Measurements from ENCODE around the gene CGAS.

CGAS gene

DNA sequence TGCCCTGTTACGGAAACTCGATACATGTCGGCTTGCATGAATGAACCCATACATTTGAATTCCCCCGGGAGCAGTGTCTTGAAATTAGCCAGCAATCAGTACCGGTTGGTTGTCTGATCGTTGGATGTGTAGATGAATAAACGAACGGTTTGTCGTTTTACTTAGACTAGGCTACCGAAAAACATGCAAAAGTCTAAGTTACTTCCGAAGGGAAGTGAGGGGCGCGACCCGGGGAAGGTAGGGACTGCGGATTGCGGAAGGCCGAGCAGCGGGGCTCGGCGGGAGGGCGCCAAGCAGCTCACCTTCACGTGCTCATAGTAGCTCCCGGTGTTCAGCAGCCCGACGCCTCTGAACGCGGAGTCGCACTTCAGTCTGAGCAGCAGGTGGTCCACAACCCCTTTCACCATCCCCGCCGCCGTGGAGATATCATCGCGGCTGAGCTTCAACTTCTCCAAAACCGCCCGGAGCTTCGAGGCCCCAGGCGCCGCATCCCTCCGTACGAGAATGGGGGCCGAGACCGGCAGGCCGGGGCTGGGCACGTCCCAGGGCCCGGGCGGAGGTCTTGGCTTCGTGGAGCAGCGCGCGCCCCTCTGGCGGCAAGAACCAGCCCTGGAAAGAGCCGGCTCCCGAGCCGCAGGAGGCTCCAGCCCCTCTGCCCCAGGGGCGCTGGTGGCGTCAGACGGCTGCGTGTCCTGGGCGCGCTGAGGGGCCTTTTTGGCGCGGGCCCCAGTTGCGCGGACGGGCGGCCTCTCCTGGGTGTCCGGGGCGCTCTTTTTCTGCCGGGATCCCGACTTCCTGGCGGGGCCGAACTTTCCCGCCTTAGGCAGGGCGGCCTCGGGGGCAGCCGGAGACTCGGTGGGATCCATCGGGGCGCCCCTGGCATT is 632 bp downstream of the CGAS start:
- 0% methylated on average over 65 of the region's 79 CpGs for WGBS (ENCODE audit: insufficient coverage)
- DNase-seq, result peak; percentile 60 to 83 (median 73)
- ChIA-PET POLR2A (interaction anchor here (0.6 to 3.4 kb wide), 4 partner anchors 10 to 64 kb away, joined by 3 to 31 read pairs (median 3); partner anchors contain the start of gene MTO1), CTCF (interaction anchor here (0.8 to 2.0 kb wide), 3 partner anchors 10 to 31 kb away, joined by 3 to 4 read pairs (median 3); partner anchors contain the start of gene MTO1)
- H3K9me3 ChIP-seq (ENCODE audit: control extremely low read depth in 1 of 5, control insufficient read depth in 4 of 5, insufficient read depth in 2 of 5, low read depth in 1 of 5, low read length in 4 of 5), result no peaks in the 10 kb centered on the region
- peaks cover 10 to 31% (median 26%) of the 10 kb centered on the region in 4 experiments for H3K4me1 ChIP-seq (ENCODE audit: control extremely low read depth in 1 of 4, control insufficient read depth in 4 of 4, insufficient read depth in 4 of 4, low read length in 3 of 4)
- H3K27ac ChIP-seq (ENCODE audit: insufficient read depth in 1 of 2, low read depth in 1 of 2, low read length in 2 of 2, poor library complexity in 1 of 2, severe bottlenecking in 2 of 2), result peak overlapping the region; percentile 46 to 74
- peak overlapping the region; percentile 66 to 95 (median 78) for H3K4me3 ChIP-seq (ENCODE audit: control insufficient read depth in 1 of 7, extremely low read depth in 1 of 7, insufficient read depth in 4 of 7, low read depth in 2 of 7, low read length in 6 of 7)
- H3K36me3 ChIP-seq (ENCODE audit: control insufficient read depth in 4 of 4, insufficient read depth in 4 of 4, low read length in 3 of 4), result peaks cover 0 to 5% (median under 1%) of the 10 kb centered on the region in 4 experiments
- H3K27me3 ChIP-seq (replicated peaks in 2 of 5; ENCODE audit: control insufficient read depth in 4 of 5, insufficient read depth in 5 of 5, low read length in 4 of 5), result no peaks in the 10 kb centered on the region

- H3K4me3 ChIP-seq (ENCODE audit: control insufficient read depth in 1 of 7, extremely low read depth in 1 of 7, insufficient read depth in 4 of 7, low read depth in 2 of 7, low read length in 6 of 7), result no peak overlapping the region
- H3K4me1 ChIP-seq (ENCODE audit: control extremely low read depth in 1 of 4, control insufficient read depth in 4 of 4, insufficient read depth in 4 of 4, low read length in 3 of 4), result no peaks in the 10 kb centered on the region
- WGBS (ENCODE audit: insufficient coverage), result 92% methylated on average over 1 of the region's 3 CpGs
- H3K36me3 ChIP-seq (ENCODE audit: control insufficient read depth in 4 of 4, insufficient read depth in 4 of 4, low read length in 3 of 4), result peaks cover 14 to 59% (median 31%) of the 10 kb centered on the region in 4 experiments
- POLR2A ChIA-PET, result no interaction called here
- DNase-seq, result no peak
- H3K9me3 ChIP-seq (ENCODE audit: control extremely low read depth in 1 of 5, control insufficient read depth in 4 of 5, insufficient read depth in 2 of 5, low read depth in 1 of 5, low read length in 4 of 5), result no peaks in the 10 kb centered on the region
- H3K27ac ChIP-seq (ENCODE audit: insufficient read depth in 1 of 2, low read depth in 1 of 2, low read length in 2 of 2, poor library complexity in 1 of 2, severe bottlenecking in 2 of 2), result no peak overlapping the region
- CTCF ChIA-PET, result interaction anchor here (1.6 kb wide), 1 partner anchor 8 kb away, joined by 4 read pairs; no protein-coding TSS in a partner anchor
- no peaks in the 10 kb centered on the region for H3K27me3 ChIP-seq (replicated peaks in 2 of 5; ENCODE audit: control insufficient read depth in 4 of 5, insufficient read depth in 5 of 5, low read length in 4 of 5)
Measured at GRCh38 chr6:73443555-73443954, 8.5 kb downstream of the CGAS start.

DNA sequence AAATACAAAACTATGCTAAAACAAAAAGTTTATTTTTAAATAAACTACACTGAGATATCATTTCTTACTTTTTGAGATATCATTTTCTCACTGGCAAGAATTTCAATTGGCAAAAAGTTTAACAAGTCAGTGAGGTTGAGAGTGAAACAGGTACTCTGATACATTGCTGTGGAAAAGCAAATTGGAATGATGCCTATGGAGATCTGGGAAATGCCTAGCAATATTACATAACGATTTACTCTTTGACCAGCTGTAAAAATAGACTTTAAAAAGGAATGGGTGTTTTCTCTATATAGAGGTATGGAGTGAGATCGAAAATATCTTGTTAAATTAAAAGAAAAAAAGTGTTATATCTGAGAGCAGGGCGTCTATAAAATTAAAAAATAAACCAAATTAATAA is 16.9 kb downstream of the CGAS start:
- CTCF ChIA-PET, result interaction anchor here (0.7 to 1.4 kb wide), 2 partner anchors 8 to 176 kb away, joined by 3 to 4 read pairs; no protein-coding TSS in a partner anchor
- Histone ChIP-seq H3K4me1 (ENCODE audit: control extremely low read depth in 1 of 4, control insufficient read depth in 4 of 4, insufficient read depth in 4 of 4, low read length in 3 of 4) (no peaks in the 10 kb centered on the region), H3K9me3 (ENCODE audit: control extremely low read depth in 1 of 5, control insufficient read depth in 4 of 5, insufficient read depth in 2 of 5, low read depth in 1 of 5, low read length in 4 of 5) (no peaks in the 10 kb centered on the region), H3K27ac (ENCODE audit: insufficient read depth in 1 of 2, low read depth in 1 of 2, low read length in 2 of 2, poor library complexity in 1 of 2, severe bottlenecking in 2 of 2) (no peak overlapping the region), H3K4me3 (ENCODE audit: control insufficient read depth in 1 of 7, extremely low read depth in 1 of 7, insufficient read depth in 4 of 7, low read depth in 2 of 7, low read length in 6 of 7) (no peak overlapping the region), H3K36me3 (ENCODE audit: control insufficient read depth in 4 of 4, insufficient read depth in 4 of 4, low read length in 3 of 4) (peaks cover 15 to 60% (median 40%) of the 10 kb centered on the region in 4 experiments), H3K27me3 (replicated peaks in 2 of 5; ENCODE audit: control insufficient read depth in 4 of 5, insufficient read depth in 5 of 5, low read length in 4 of 5) (no peaks in the 10 kb centered on the region)
- DNase-seq, result no peak
- no CpG with 5 or more reads among the region's 3 CpGs for WGBS (ENCODE audit: insufficient coverage)
- POLR2A ChIA-PET, result no interaction called here

DNA sequence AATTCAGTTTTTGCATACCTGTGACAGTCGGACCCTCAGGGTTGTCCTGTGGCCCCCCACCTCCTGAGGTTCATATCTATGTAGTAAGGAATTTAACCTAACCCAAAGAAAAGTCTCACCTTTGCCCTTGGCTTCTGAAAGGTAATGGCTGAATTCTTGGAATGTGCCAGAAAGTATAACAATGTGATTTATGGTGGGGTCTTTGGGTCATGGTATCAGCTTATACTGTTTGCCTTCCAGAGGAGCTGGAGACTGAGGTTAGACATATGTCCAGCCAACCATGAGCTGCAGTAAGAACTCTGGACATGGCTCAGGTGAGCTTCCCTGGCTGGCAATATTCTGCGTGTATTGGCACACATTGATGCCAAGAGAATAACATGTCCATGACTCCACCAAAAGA is 30.6 kb downstream of the CGAS start:
- no peak overlapping the region for H3K27ac ChIP-seq (ENCODE audit: insufficient read depth in 1 of 2, low read depth in 1 of 2, low read length in 2 of 2, poor library complexity in 1 of 2, severe bottlenecking in 2 of 2)
- ChIA-PET POLR2A (no interaction called here), CTCF (no interaction called here)
- H3K36me3 ChIP-seq (ENCODE audit: control insufficient read depth in 4 of 4, insufficient read depth in 4 of 4, low read length in 3 of 4), result peaks cover 2 to 45% (median 26%) of the 10 kb centered on the region in 4 experiments
- H3K27me3 ChIP-seq (replicated peaks in 2 of 5; ENCODE audit: control insufficient read depth in 4 of 5, insufficient read depth in 5 of 5, low read length in 4 of 5), result no peaks in the 10 kb centered on the region
- H3K9me3 ChIP-seq (ENCODE audit: control extremely low read depth in 1 of 5, control insufficient read depth in 4 of 5, insufficient read depth in 2 of 5, low read depth in 1 of 5, low read length in 4 of 5), result no peaks in the 10 kb centered on the region
- WGBS (ENCODE audit: insufficient coverage), result 100% methylated on average over 1 of the region's 2 CpGs
- peaks cover 0 to 17% (median 3%) of the 10 kb centered on the region in 4 experiments for H3K4me1 ChIP-seq (ENCODE audit: control extremely low read depth in 1 of 4, control insufficient read depth in 4 of 4, insufficient read depth in 4 of 4, low read length in 3 of 4)
- H3K4me3 ChIP-seq (ENCODE audit: control insufficient read depth in 1 of 7, extremely low read depth in 1 of 7, insufficient read depth in 4 of 7, low read depth in 2 of 7, low read length in 6 of 7), result no peak overlapping the region
- DNase-seq, result no peak

- no peak overlapping the region for H3K4me3 ChIP-seq (ENCODE audit: control insufficient read depth in 1 of 7, extremely low read depth in 1 of 7, insufficient read depth in 4 of 7, low read depth in 2 of 7, low read length in 6 of 7)
- 90% methylated on average over 7 of the region's 11 CpGs for WGBS (ENCODE audit: insufficient coverage)
- no peak overlapping the region for H3K27ac ChIP-seq (ENCODE audit: insufficient read depth in 1 of 2, low read depth in 1 of 2, low read length in 2 of 2, poor library complexity in 1 of 2, severe bottlenecking in 2 of 2)
- H3K27me3 ChIP-seq (replicated peaks in 2 of 5; ENCODE audit: control insufficient read depth in 4 of 5, insufficient read depth in 5 of 5, low read length in 4 of 5), result no peaks in the 10 kb centered on the region
- no peak for DNase-seq
- ChIA-PET CTCF (no interaction called here), POLR2A (no interaction called here)
- H3K4me1 ChIP-seq (ENCODE audit: control extremely low read depth in 1 of 4, control insufficient read depth in 4 of 4, insufficient read depth in 4 of 4, low read length in 3 of 4), result peaks cover 0 to 17% (median 3%) of the 10 kb centered on the region in 4 experiments
- no peaks in the 10 kb centered on the region for H3K9me3 ChIP-seq (ENCODE audit: control extremely low read depth in 1 of 5, control insufficient read depth in 4 of 5, insufficient read depth in 2 of 5, low read depth in 1 of 5, low read length in 4 of 5)
- peaks cover 0 to 25% (median 13%) of the 10 kb centered on the region in 4 experiments for H3K36me3 ChIP-seq (ENCODE audit: control insufficient read depth in 4 of 4, insufficient read depth in 4 of 4, low read length in 3 of 4)
Measured at GRCh38 chr6:73418081-73418741, 33.9 kb downstream of the CGAS start.

GRCh38 chr6:73413102-73413501 is 39.0 kb downstream of the CGAS start:
- Histone ChIP-seq H3K4me1 (ENCODE audit: control extremely low read depth in 1 of 4, control insufficient read depth in 4 of 4, insufficient read depth in 4 of 4, low read length in 3 of 4) (no peaks in the 10 kb centered on the region), H3K27me3 (replicated peaks in 2 of 5; ENCODE audit: control insufficient read depth in 4 of 5, insufficient read depth in 5 of 5, low read length in 4 of 5) (no peaks in the 10 kb centered on the region), H3K36me3 (ENCODE audit: control insufficient read depth in 4 of 4, insufficient read depth in 4 of 4, low read length in 3 of 4) (peaks cover 0 to 6% (median 0%) of the 10 kb centered on the region in 4 experiments), H3K27ac (ENCODE audit: insufficient read depth in 1 of 2, low read depth in 1 of 2, low read length in 2 of 2, poor library complexity in 1 of 2, severe bottlenecking in 2 of 2) (no peak overlapping the region), H3K9me3 (ENCODE audit: control extremely low read depth in 1 of 5, control insufficient read depth in 4 of 5, insufficient read depth in 2 of 5, low read depth in 1 of 5, low read length in 4 of 5) (no peaks in the 10 kb centered on the region), H3K4me3 (ENCODE audit: control insufficient read depth in 1 of 7, extremely low read depth in 1 of 7, insufficient read depth in 4 of 7, low read depth in 2 of 7, low read length in 6 of 7) (no peak overlapping the region)
- DNase-seq, result no peak
- no CpG with 5 or more reads among the region's 3 CpGs for WGBS (ENCODE audit: insufficient coverage)
- ChIA-PET CTCF (no interaction called here), POLR2A (no interaction called here)

- Histone ChIP-seq H3K4me1 (ENCODE audit: control extremely low read depth in 1 of 4, control insufficient read depth in 4 of 4, insufficient read depth in 4 of 4, low read length in 3 of 4) (no peaks in the 10 kb centered on the region), H3K9me3 (ENCODE audit: control extremely low read depth in 1 of 5, control insufficient read depth in 4 of 5, insufficient read depth in 2 of 5, low read depth in 1 of 5, low read length in 4 of 5) (no peaks in the 10 kb centered on the region), H3K27ac (ENCODE audit: insufficient read depth in 1 of 2, low read depth in 1 of 2, low read length in 2 of 2, poor library complexity in 1 of 2, severe bottlenecking in 2 of 2) (no peak overlapping the region), H3K4me3 (ENCODE audit: control insufficient read depth in 1 of 7, extremely low read depth in 1 of 7, insufficient read depth in 4 of 7, low read depth in 2 of 7, low read length in 6 of 7) (no peak overlapping the region), H3K36me3 (ENCODE audit: control insufficient read depth in 4 of 4, insufficient read depth in 4 of 4, low read length in 3 of 4) (peaks cover 0 to 2% (median 0%) of the 10 kb centered on the region in 4 experiments), H3K27me3 (replicated peaks in 2 of 5; ENCODE audit: control insufficient read depth in 4 of 5, insufficient read depth in 5 of 5, low read length in 4 of 5) (no peaks in the 10 kb centered on the region)
- no CpG with 5 or more reads among the region's 1 CpG for WGBS (ENCODE audit: insufficient coverage)
- POLR2A ChIA-PET, result no interaction called here
- CTCF ChIA-PET, result no interaction called here
- DNase-seq, result no peak
Measured at GRCh38 chr6:73409395-73409794, 42.7 kb downstream of the CGAS start.

Data from common myeloid progenitor, CD34-positive (primary cell).